Skeletal muscle tissue (tissue), 4 donors: ENCODE measurements around the gene LARGE1. TPM values are rescaled to one million over a fixed set of nuclear protein-coding genes. Genes with fewer than 3 reads are reported as not detected.

Experiments used
- H3K27ac ChIP-seq: one replicate; pipeline ENCODE4 v1.7.0; 2013; ENCODE audit warnings: mild to moderate bottlenecking, low read depth, low read length, inconsistent platforms
- H3K27me3 ChIP-seq, 3 donors: one replicate each; pipeline ENCODE4 v1.7.0; 2013; ENCODE audit warnings: low read length in 3 of 3; ENCODE audit not compliant: control insufficient read depth in 3 of 3, insufficient read depth in 3 of 3
- H3K36me3 ChIP-seq, 3 donors: one replicate each; pipeline ENCODE4 v1.7.0; 2013; ENCODE audit warnings: low read length in 3 of 3; ENCODE audit not compliant: control insufficient read depth in 3 of 3, insufficient read depth in 3 of 3
- H3K4me1 ChIP-seq, 3 donors: one replicate each; pipeline ENCODE4 v1.7.0; 2013; ENCODE audit warnings: low read length in 3 of 3, mild to moderate bottlenecking in 3 of 3; ENCODE audit not compliant: control insufficient read depth in 3 of 3, insufficient read depth in 3 of 3
- H3K4me3 ChIP-seq, 3 donors: one replicate each; pipeline ENCODE4 v1.7.0; 2013; ENCODE audit warnings: low read length in 3 of 3
- H3K9ac ChIP-seq, 3 donors: one replicate each; pipeline ENCODE4 v1.7.0; 2013; ENCODE audit warnings: low read length in 3 of 3, mild to moderate bottlenecking in 3 of 3, moderate library complexity in 2 of 3, low read depth in 1 of 3
- H3K9me3 ChIP-seq, 3 donors: one replicate each; pipeline ENCODE4 v1.7.0; 2013; ENCODE audit warnings: low read length in 3 of 3; ENCODE audit not compliant: control insufficient read depth in 3 of 3
- total RNA-seq: library from RNA; depleted of rRNA; stranded (reverse); fragments of >200 nt; gene quantifications from one replicate; pipeline ENCODE4 v1.2.3, GENCODE V29; 2014
- donor health status: Osteomylitis.

LARGE1 gene
- total RNA-seq, 1 donor from 2014 or later: 12.5 TPM

DNA sequence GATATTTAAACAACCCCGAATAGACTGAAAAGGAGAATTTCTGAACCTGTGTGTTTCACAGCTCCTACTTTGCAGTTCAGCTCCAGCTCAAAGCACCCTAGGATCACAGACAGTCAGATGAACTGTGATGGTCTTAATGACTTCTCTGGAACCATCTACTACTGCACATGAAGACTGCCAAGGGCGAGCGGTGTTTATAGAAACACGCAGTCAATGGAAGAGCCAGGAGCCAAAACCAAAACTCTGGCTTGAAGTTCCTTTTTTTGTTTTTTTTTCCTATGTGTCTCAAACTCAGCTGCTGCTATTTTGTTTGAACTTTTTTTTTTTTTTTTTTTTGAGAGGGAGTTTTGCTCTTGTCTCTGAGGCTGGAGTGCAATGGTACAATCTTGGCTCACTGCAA is 479.5 kb downstream of the LARGE1 start:
- Histone ChIP-seq H3K27me3 (no peaks in the 10 kb centered on the region), H3K4me3 (no peak overlapping the region), H3K9ac (no peak overlapping the region), H3K9me3 (no peaks in the 10 kb centered on the region), H3K27ac (no peak overlapping the region), H3K36me3 (no peaks in the 10 kb centered on the region), H3K4me1 (no peaks in the 10 kb centered on the region)

DNA sequence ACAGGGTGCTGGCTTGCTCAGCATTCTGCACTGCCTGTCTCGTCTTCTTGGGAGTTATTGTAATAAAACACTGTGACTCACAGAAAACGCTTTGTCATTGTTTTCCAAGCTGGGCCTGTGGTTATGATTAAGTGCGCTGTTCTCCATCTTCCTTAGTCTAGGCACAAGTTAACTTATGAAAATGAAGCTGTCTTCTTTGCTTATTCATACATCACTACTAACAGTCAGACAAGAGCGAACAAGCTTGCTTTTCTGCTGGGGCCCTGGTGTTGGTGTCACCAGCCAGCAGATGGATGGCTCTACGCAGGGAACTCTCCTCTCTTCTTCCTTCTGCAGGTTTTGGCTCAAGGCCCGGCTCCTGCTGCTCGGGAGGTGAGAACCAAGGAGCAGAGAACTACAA is 482.0 kb downstream of the LARGE1 start:
- Histone ChIP-seq H3K9ac (no peak overlapping the region), H3K36me3 (no peaks in the 10 kb centered on the region), H3K9me3 (no peaks in the 10 kb centered on the region), H3K27me3 (no peaks in the 10 kb centered on the region), H3K4me1 (no peaks in the 10 kb centered on the region), H3K4me3 (no peak overlapping the region), H3K27ac (no peak overlapping the region)

DNA sequence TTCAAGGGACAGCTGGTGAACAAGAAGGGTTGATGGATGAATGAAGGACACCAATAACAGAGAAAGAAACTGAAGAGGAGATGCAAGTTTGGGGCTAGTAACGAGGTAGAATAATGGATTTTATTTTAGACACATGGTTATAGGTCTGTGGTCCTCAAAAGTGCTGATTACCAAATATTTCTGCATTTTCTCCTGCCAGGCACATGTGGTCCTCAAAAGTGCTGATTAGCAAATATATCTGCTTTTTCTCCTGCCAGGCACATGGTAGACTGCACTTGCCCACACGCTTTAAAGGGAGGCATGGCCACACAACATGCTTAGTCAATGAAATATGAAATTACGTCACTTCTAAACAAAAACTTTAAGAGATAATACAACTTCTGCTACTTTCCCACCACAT is 489.0 kb downstream of the LARGE1 start:
- H3K27me3 ChIP-seq: no peaks in the 10 kb centered on the region
- H3K4me1 ChIP-seq: peaks cover 0 to 9% (median 7%) of the 10 kb centered on the region in 3 donors
- H3K9me3 ChIP-seq: no peaks in the 10 kb centered on the region
- H3K36me3 ChIP-seq: peaks cover 0 to 5% (median 3%) of the 10 kb centered on the region in 3 donors
- H3K27ac ChIP-seq: no peak overlapping the region
- H3K4me3 ChIP-seq: no peak overlapping the region
- no peak overlapping the region for H3K9ac ChIP-seq

DNA sequence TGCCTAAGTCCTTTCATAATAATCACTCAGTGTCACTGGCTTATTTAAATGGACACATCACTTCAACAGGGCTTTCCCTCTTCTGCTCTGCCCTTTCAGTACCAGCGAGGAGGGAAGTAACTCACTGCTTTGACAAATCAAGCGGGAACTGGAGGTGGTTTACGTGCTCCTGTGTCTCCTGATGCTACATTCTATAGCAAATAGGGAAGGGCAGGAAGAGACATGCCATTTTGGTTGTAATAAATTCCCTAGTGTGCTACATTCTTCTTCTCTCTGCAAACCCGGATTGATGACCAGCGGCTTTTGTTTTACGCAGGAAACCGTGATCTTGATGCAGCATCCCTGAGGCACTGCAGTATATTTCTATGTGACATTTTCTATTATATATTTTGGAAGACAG is 491.0 kb downstream of the LARGE1 start:
- Histone ChIP-seq H3K4me1 (peaks cover 0 to 9% (median 7%) of the 10 kb centered on the region in 3 donors), H3K27me3 (no peaks in the 10 kb centered on the region), H3K9ac (no peak overlapping the region), H3K27ac (no peak overlapping the region), H3K36me3 (peaks cover 0 to 5% (median 3%) of the 10 kb centered on the region in 3 donors), H3K4me3 (no peak overlapping the region), H3K9me3 (no peaks in the 10 kb centered on the region)

DNA sequence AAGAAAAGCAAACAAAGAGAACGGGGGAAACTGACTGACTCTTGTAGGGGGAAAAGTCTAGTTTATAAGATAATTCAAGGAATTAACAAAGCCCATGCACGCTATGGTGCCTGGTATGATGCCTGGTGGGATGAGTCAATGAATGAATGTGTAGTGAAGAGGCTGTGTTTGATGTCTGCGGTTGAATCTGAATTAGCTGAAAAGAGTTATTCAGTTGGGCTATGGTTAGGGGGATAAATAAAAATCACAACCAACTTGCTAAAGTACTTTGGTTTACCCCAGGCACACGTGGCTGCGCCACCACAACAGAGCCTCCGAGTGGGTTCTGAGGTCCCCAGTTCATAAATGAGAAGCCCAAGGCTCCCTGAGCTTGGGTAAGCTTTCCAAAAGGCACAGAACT is 492.8 kb downstream of the LARGE1 start:
- Histone ChIP-seq H3K27me3 (no peaks in the 10 kb centered on the region), H3K27ac (no peak overlapping the region), H3K36me3 (peaks cover 0 to 5% (median 3%) of the 10 kb centered on the region in 3 donors), H3K9me3 (no peaks in the 10 kb centered on the region), H3K4me1 (peaks cover 0 to 9% (median 7%) of the 10 kb centered on the region in 3 donors), H3K9ac (no peak overlapping the region), H3K4me3 (no peak overlapping the region)

DNA sequence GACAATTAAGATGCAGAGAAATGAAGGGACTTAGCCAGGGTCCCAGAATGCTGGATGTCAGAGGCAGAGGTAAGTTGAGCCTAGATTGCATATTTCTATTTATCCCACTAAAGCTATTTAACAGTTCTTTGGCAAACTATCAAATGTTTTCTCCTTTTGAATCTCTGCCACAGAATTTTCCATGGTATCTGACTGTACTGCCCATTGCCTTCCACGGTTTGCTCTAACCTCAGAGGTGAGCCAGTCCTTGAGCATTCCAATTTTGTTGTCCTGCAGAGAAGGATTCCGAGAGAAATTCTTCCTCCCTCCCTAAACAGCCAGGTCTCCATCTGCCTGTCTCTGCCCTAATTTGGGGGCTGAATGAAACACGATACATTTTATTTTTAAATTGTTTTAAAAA is 493.8 kb downstream of the LARGE1 start:
- H3K4me3 ChIP-seq: no peak overlapping the region
- H3K9me3 ChIP-seq: no peaks in the 10 kb centered on the region
- H3K27ac ChIP-seq: no peak overlapping the region
- H3K27me3 ChIP-seq: no peaks in the 10 kb centered on the region
- peaks cover 0 to 3% (median 3%) of the 10 kb centered on the region in 3 donors for H3K36me3 ChIP-seq
- H3K9ac ChIP-seq: no peak overlapping the region
- H3K4me1 ChIP-seq: peaks cover 0 to 9% (median 7%) of the 10 kb centered on the region in 3 donors

DNA sequence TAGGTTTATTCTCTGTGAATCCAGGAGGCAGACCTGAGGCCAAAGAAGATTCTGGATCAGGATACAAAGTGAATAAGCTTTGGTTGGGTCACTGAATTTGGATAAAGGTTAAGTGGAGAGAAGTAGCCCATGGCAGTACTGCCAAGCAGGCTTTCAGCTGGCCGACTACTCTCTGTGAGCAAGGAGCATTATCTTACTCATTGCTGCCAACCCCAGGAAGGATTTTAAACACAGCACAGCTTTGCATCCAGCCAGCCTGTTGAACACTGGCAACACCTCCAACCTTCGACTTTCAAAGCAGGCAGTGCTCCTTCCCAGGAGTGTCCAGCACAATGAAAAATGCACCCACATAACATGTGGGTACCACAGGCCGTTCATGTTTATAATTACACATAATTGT is 498.4 kb downstream of the LARGE1 start:
- H3K9ac ChIP-seq: no peak overlapping the region
- no peaks in the 10 kb centered on the region for H3K27me3 ChIP-seq
- H3K9me3 ChIP-seq: no peaks in the 10 kb centered on the region
- no peaks in the 10 kb centered on the region for H3K36me3 ChIP-seq
- H3K4me1 ChIP-seq: peaks cover 8 to 19% (median 16%) of the 10 kb centered on the region in 3 donors
- H3K27ac ChIP-seq: no peak overlapping the region
- H3K4me3 ChIP-seq: no peak overlapping the region

DNA sequence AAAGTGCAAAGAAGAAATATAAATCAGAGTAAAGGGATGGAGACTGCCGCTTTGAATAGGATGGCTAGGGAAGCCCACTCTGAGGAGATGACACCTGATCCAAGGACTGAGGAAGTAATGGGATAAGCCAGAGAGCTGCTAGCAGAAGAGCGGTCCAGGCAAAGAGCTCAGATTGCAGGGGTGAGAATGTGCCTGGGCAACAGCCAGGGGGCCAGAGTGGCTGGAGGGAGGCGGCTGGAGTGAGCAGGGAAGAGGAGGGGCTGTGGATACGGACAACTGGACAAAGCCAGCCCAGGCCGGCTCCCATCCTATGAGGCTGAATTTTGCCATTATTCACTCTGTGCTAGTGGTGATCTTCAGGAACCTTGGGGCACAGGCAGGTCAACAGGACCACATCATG is 501.8 kb downstream of the LARGE1 start:
- Histone ChIP-seq H3K27ac (no peak overlapping the region), H3K9me3 (no peaks in the 10 kb centered on the region), H3K27me3 (no peaks in the 10 kb centered on the region), H3K36me3 (no peaks in the 10 kb centered on the region), H3K9ac (no peak overlapping the region), H3K4me1 (peaks cover 8 to 16% (median 14%) of the 10 kb centered on the region in 3 donors), H3K4me3 (peak overlapping the region in 1 of 3 donors; percentile 35)

DNA sequence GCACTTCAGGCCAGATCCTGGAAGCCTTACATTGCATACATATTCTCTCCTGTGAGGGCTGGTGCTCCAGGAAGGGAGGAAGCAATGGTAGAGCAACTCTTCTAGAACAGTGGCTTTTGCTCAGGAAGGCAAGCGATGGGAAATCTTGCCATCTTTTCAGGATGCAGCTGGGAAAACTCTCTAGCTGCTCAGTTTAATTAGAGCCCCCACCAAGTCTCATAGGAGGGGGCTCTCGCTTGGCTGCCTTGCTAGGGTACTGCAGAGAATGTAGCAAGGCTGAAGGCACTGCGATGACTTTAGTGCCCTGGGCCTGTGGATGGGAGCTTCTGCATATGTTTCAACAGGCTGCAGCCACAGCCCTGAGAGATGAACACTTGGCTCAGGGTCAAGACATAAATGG is 504.9 kb downstream of the LARGE1 start:
- no peaks in the 10 kb centered on the region for H3K36me3 ChIP-seq
- H3K9ac ChIP-seq: no peak overlapping the region
- H3K9me3 ChIP-seq: no peaks in the 10 kb centered on the region
- H3K27ac ChIP-seq: no peak overlapping the region
- no peaks in the 10 kb centered on the region for H3K27me3 ChIP-seq
- H3K4me1 ChIP-seq: peaks cover 8 to 16% (median 14%) of the 10 kb centered on the region in 3 donors
- H3K4me3 ChIP-seq: no peak overlapping the region

DNA sequence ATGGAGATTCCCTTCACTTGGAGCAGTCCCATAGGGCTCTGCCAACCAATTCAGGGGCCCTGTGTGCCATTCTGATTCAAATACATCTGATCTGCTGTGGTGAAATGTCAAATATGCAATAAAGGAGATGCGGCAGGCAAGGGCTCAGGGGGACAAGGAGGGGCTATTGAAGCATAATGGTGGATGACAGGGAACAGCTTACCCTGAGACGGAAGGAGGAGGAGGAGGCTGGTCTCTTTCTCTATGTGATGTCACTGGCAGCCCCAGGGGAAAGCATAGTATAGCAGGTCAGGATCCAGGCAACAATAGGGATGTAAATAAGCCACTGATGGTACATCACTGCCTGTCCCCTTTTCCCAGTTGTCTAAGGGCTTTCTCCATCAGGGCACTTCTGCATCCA is 511.2 kb downstream of the LARGE1 start:
- H3K9ac ChIP-seq: no peak overlapping the region
- no peaks in the 10 kb centered on the region for H3K27me3 ChIP-seq
- peaks cover 6 to 11% (median 7%) of the 10 kb centered on the region in 3 donors for H3K4me1 ChIP-seq
- no peaks in the 10 kb centered on the region for H3K9me3 ChIP-seq
- H3K36me3 ChIP-seq: no peaks in the 10 kb centered on the region
- H3K27ac ChIP-seq: no peak overlapping the region
- no peak overlapping the region for H3K4me3 ChIP-seq

DNA sequence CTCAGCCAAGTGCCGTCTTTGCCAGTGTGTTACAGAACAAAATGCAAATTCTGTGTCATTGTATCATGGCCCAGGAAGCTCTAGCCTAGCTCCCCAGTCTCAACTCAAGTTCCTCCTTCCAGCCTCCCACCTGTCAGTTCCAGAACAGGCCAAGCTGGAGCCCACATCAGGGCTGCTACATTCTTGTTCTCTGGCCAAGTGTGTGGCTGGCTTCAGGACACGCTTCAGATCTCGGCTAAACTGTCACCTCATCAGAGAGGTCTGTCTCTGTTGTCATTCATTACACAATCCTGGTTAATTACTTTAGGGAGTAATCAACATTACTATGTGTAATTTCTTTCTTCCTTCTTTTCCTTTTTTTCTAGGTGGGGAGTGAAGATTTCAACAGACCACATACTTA is 515.1 kb downstream of the LARGE1 start:
- H3K27me3 ChIP-seq: no peaks in the 10 kb centered on the region
- no peaks in the 10 kb centered on the region for H3K9me3 ChIP-seq
- no peak overlapping the region for H3K9ac ChIP-seq
- H3K36me3 ChIP-seq: no peaks in the 10 kb centered on the region
- no peak overlapping the region for H3K27ac ChIP-seq
- H3K4me3 ChIP-seq: no peak overlapping the region
- H3K4me1 ChIP-seq: peaks cover 6 to 11% (median 7%) of the 10 kb centered on the region in 3 donors
